Measurements from ENCODE around the gene CEP72. TPM values are rescaled to one million over a fixed set of nuclear protein-coding genes. Genes with fewer than 3 reads are reported as not detected.

The CEP72 gene
- total and polyA plus RNA-seq, 5 donors from 2014 or later: 3.2 to 12.3 (median 3.8) TPM

GRCh38 chr5:665956-666711, 54.0 kb downstream of the CEP72 start:
- no peaks in the 10 kb centered on the region for H3K36me3 ChIP-seq (ENCODE audit: control insufficient read depth, insufficient read depth, low read length)
- no peak overlapping the region for H3K4me3 ChIP-seq (ENCODE audit: low read depth, low read length)
- no peaks in the 10 kb centered on the region for H3K27me3 ChIP-seq (ENCODE audit: control insufficient read depth, insufficient read depth, low read length)
- no peaks in the 10 kb centered on the region for H3K4me1 ChIP-seq (ENCODE audit: control insufficient read depth, insufficient read depth, low read length, poor library complexity, severe bottlenecking)
- Mint-ChIP-seq H3K27me3 (no peaks in the 10 kb centered on the region), H3K9me3 (no peaks in the 10 kb centered on the region), H3K4me3 (no peak overlapping the region), H3K36me3 (peaks cover 14% of the 10 kb centered on the region), H3K27ac (no peak overlapping the region), H3K4me1 (no peaks in the 10 kb centered on the region)
- no peaks in the 10 kb centered on the region for H3K9me3 ChIP-seq (ENCODE audit: control insufficient read depth in 2 of 2, low read length in 2 of 2)
- DNase-seq: no peak
- ATAC-seq (ENCODE audit: low read depth in 2 of 2): no peak
- H3K27ac ChIP-seq (ENCODE audit: insufficient read depth, low read length, poor library complexity, severe bottlenecking): no peak overlapping the region

GRCh38 chr5:666816-667498, 54.8 kb downstream of the CEP72 start:
- DNase-seq: no peak
- no peaks in the 10 kb centered on the region for H3K36me3 ChIP-seq (ENCODE audit: control insufficient read depth, insufficient read depth, low read length)
- H3K27ac ChIP-seq (ENCODE audit: insufficient read depth, low read length, poor library complexity, severe bottlenecking): no peak overlapping the region
- ATAC-seq (ENCODE audit: low read depth in 2 of 2): no peak
- H3K9me3 Mint-ChIP-seq: no peaks in the 10 kb centered on the region
- H3K4me3 ChIP-seq (ENCODE audit: low read depth, low read length): no peak overlapping the region
- no peaks in the 10 kb centered on the region for H3K9me3 ChIP-seq (ENCODE audit: control insufficient read depth in 2 of 2, low read length in 2 of 2)
- H3K4me3 Mint-ChIP-seq: no peak overlapping the region
- H3K4me1 ChIP-seq (ENCODE audit: control insufficient read depth, insufficient read depth, low read length, poor library complexity, severe bottlenecking): peaks cover 7% of the 10 kb centered on the region
- H3K27me3 Mint-ChIP-seq: no peaks in the 10 kb centered on the region
- peaks cover 8% of the 10 kb centered on the region for H3K36me3 Mint-ChIP-seq
- no peaks in the 10 kb centered on the region for H3K27me3 ChIP-seq (ENCODE audit: control insufficient read depth, insufficient read depth, low read length)
- H3K27ac Mint-ChIP-seq: peak overlapping the region; percentile 26 to 63 (median 48)
- H3K4me1 Mint-ChIP-seq: no peaks in the 10 kb centered on the region

GRCh38 chr5:668283-668995, 56.3 kb downstream of the CEP72 start:
- peaks cover 6% of the 10 kb centered on the region for H3K27me3 Mint-ChIP-seq
- H3K36me3 Mint-ChIP-seq: peaks cover 8% of the 10 kb centered on the region
- no peaks in the 10 kb centered on the region for H3K9me3 Mint-ChIP-seq
- ATAC-seq (ENCODE audit: low read depth in 2 of 2) (no peak), DNase-seq (no peak)
- H3K4me3 ChIP-seq (ENCODE audit: low read depth, low read length): no peak overlapping the region
- H3K27me3 ChIP-seq (ENCODE audit: control insufficient read depth, insufficient read depth, low read length): no peaks in the 10 kb centered on the region
- peaks cover 0 to 12% (median 8%) of the 10 kb centered on the region in 4 donors for H3K4me1 Mint-ChIP-seq
- H3K4me3 Mint-ChIP-seq: no peak overlapping the region
- no peak overlapping the region for H3K27ac ChIP-seq (ENCODE audit: insufficient read depth, low read length, poor library complexity, severe bottlenecking)
- peaks cover 22% of the 10 kb centered on the region for H3K4me1 ChIP-seq (ENCODE audit: control insufficient read depth, insufficient read depth, low read length, poor library complexity, severe bottlenecking)
- no peaks in the 10 kb centered on the region for H3K9me3 ChIP-seq (ENCODE audit: control insufficient read depth in 2 of 2, low read length in 2 of 2)
- no peaks in the 10 kb centered on the region for H3K36me3 ChIP-seq (ENCODE audit: control insufficient read depth, insufficient read depth, low read length)
- peak overlapping the region in 1 of 3 donors; percentile 38 for H3K27ac Mint-ChIP-seq

- H3K27me3 ChIP-seq (ENCODE audit: control insufficient read depth, insufficient read depth, low read length): no peaks in the 10 kb centered on the region
- Mint-ChIP-seq H3K4me1 (peaks cover 0 to 16% (median 8%) of the 10 kb centered on the region in 4 donors), H3K27ac (no peak overlapping the region), H3K9me3 (no peaks in the 10 kb centered on the region), H3K36me3 (peaks cover 8% of the 10 kb centered on the region), H3K4me3 (no peak overlapping the region), H3K27me3 (peaks cover 6% of the 10 kb centered on the region)
- no peak overlapping the region for H3K27ac ChIP-seq (ENCODE audit: insufficient read depth, low read length, poor library complexity, severe bottlenecking)
- H3K36me3 ChIP-seq (ENCODE audit: control insufficient read depth, insufficient read depth, low read length): no peaks in the 10 kb centered on the region
- H3K9me3 ChIP-seq (ENCODE audit: control insufficient read depth in 2 of 2, low read length in 2 of 2): no peaks in the 10 kb centered on the region
- no peak overlapping the region for H3K4me3 ChIP-seq (ENCODE audit: low read depth, low read length)
- DNase-seq (peak in 2 of 3 donors; percentile 34 to 36), ATAC-seq (ENCODE audit: low read depth in 2 of 2) (no peak)
- peaks cover 30% of the 10 kb centered on the region for H3K4me1 ChIP-seq (ENCODE audit: control insufficient read depth, insufficient read depth, low read length, poor library complexity, severe bottlenecking)
These were observed 57.1 kb downstream of the CEP72 start for GRCh38 chr5:669111-669841.

- Mint-ChIP-seq H3K4me3 (no peak overlapping the region), H3K9me3 (no peaks in the 10 kb centered on the region), H3K27ac (no peak overlapping the region), H3K36me3 (peaks cover 8% of the 10 kb centered on the region), H3K4me1 (peaks cover 0 to 16% (median 8%) of the 10 kb centered on the region in 4 donors), H3K27me3 (peaks cover 6% of the 10 kb centered on the region)
- Histone ChIP-seq H3K9me3 (ENCODE audit: control insufficient read depth in 2 of 2, low read length in 2 of 2) (no peaks in the 10 kb centered on the region), H3K4me3 (ENCODE audit: low read depth, low read length) (no peak overlapping the region), H3K27ac (ENCODE audit: insufficient read depth, low read length, poor library complexity, severe bottlenecking) (no peak overlapping the region), H3K4me1 (ENCODE audit: control insufficient read depth, insufficient read depth, low read length, poor library complexity, severe bottlenecking) (peaks cover 31% of the 10 kb centered on the region), H3K36me3 (ENCODE audit: control insufficient read depth, insufficient read depth, low read length) (no peaks in the 10 kb centered on the region), H3K27me3 (ENCODE audit: control insufficient read depth, insufficient read depth, low read length) (no peaks in the 10 kb centered on the region)
- no peak for ATAC-seq (ENCODE audit: low read depth in 2 of 2)
- DNase-seq: no peak
These were observed 57.8 kb downstream of the CEP72 start for GRCh38 chr5:669842-670395.

GRCh38 chr5:670396-671270, 58.5 kb downstream of the CEP72 start:
- Histone ChIP-seq H3K27me3 (ENCODE audit: control insufficient read depth, insufficient read depth, low read length) (no peaks in the 10 kb centered on the region), H3K36me3 (ENCODE audit: control insufficient read depth, insufficient read depth, low read length) (no peaks in the 10 kb centered on the region), H3K27ac (ENCODE audit: insufficient read depth, low read length, poor library complexity, severe bottlenecking) (no peak overlapping the region), H3K4me3 (ENCODE audit: low read depth, low read length) (no peak overlapping the region), H3K4me1 (ENCODE audit: control insufficient read depth, insufficient read depth, low read length, poor library complexity, severe bottlenecking) (peaks cover 31% of the 10 kb centered on the region), H3K9me3 (ENCODE audit: control insufficient read depth in 2 of 2, low read length in 2 of 2) (no peaks in the 10 kb centered on the region)
- Mint-ChIP-seq H3K36me3 (peaks cover 8% of the 10 kb centered on the region), H3K9me3 (no peaks in the 10 kb centered on the region), H3K4me3 (no peak overlapping the region), H3K27me3 (peaks cover 6% of the 10 kb centered on the region), H3K27ac (no peak overlapping the region), H3K4me1 (peaks cover 0 to 16% (median 8%) of the 10 kb centered on the region in 4 donors)
- DNase-seq: no peak
- ATAC-seq (ENCODE audit: low read depth in 2 of 2): no peak

Measured in CD4-positive, CD25-positive, alpha-beta regulatory T cell (primary cell).